HL-60 (cell line): ENCODE measurements around the gene NUDT9.

Source experiments
- GABPA ChIP-seq: IDR thresholded peaks from 2 replicates; pipeline ENCODE4 v1.6.1; 2012; ENCODE audit warnings: low read depth
- POLR2AphosphoS5 ChIP-seq: IDR thresholded peaks from 2 replicates; pipeline ENCODE4 v1.6.1; 2012; ENCODE audit warnings: low read depth
- TF ChIP-seq, protein P1 (sequence below): IDR thresholded peaks from one replicate; pipeline ENCODE4 v1.5.1; 2011; ENCODE audit warnings: low read length, control low read depth, inconsistent platforms; ENCODE audit not compliant: insufficient read depth
- TF ChIP-seq, protein P2 (sequence below): IDR thresholded peaks from 2 replicates; pipeline ENCODE4 v1.6.1; 2012; ENCODE audit warnings: low read depth; ENCODE audit not compliant: insufficient replicate concordance

DNA sequence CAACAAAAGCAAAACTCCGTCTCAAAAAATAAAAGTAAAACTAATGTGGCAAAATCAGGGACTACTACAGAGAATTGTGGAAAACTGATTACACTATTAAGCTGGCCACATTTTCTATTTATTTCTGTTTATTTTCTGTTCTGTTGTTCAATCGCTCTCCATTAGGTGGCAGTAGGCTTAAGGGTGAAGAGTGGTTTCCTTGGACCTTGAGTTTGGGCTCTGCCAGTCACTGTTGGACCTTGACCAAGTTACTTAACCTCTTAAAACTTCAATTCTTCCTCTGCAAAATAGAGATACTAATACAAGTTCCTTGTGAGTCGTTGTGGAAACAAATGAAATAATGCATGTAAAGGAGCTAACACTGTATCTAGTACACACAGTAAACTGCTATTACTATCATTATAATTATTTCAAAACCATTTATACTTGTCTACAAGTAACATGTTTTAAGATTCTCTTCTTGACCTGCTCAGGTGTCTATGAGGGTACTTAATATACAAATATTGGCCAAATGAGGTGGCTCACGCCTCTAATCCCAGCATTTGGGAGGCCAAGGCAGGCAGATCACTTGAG, 46.6 kb upstream of the NUDT9 start:
- TF ChIP-seq GABPA = no peak
- TF ChIP-seq, protein P1, sequence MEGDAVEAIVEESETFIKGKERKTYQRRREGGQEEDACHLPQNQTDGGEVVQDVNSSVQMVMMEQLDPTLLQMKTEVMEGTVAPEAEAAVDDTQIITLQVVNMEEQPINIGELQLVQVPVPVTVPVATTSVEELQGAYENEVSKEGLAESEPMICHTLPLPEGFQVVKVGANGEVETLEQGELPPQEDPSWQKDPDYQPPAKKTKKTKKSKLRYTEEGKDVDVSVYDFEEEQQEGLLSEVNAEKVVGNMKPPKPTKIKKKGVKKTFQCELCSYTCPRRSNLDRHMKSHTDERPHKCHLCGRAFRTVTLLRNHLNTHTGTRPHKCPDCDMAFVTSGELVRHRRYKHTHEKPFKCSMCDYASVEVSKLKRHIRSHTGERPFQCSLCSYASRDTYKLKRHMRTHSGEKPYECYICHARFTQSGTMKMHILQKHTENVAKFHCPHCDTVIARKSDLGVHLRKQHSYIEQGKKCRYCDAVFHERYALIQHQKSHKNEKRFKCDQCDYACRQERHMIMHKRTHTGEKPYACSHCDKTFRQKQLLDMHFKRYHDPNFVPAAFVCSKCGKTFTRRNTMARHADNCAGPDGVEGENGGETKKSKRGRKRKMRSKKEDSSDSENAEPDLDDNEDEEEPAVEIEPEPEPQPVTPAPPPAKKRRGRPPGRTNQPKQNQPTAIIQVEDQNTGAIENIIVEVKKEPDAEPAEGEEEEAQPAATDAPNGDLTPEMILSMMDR = peak; percentile 35
- TF ChIP-seq POLR2AphosphoS5 = no peak
- TF ChIP-seq, protein P2, sequence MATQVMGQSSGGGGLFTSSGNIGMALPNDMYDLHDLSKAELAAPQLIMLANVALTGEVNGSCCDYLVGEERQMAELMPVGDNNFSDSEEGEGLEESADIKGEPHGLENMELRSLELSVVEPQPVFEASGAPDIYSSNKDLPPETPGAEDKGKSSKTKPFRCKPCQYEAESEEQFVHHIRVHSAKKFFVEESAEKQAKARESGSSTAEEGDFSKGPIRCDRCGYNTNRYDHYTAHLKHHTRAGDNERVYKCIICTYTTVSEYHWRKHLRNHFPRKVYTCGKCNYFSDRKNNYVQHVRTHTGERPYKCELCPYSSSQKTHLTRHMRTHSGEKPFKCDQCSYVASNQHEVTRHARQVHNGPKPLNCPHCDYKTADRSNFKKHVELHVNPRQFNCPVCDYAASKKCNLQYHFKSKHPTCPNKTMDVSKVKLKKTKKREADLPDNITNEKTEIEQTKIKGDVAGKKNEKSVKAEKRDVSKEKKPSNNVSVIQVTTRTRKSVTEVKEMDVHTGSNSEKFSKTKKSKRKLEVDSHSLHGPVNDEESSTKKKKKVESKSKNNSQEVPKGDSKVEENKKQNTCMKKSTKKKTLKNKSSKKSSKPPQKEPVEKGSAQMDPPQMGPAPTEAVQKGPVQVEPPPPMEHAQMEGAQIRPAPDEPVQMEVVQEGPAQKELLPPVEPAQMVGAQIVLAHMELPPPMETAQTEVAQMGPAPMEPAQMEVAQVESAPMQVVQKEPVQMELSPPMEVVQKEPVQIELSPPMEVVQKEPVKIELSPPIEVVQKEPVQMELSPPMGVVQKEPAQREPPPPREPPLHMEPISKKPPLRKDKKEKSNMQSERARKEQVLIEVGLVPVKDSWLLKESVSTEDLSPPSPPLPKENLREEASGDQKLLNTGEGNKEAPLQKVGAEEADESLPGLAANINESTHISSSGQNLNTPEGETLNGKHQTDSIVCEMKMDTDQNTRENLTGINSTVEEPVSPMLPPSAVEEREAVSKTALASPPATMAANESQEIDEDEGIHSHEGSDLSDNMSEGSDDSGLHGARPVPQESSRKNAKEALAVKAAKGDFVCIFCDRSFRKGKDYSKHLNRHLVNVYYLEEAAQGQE = no peak
